ENCODE results near the gene GIGYF1. TPM values are rescaled to one million over a fixed set of nuclear protein-coding genes. Genes with fewer than 3 reads are reported as not detected.

GIGYF1 gene
- total and polyA plus RNA-seq, 4 donors = 13.2 to 53.7 (median 33.9) TPM

- no peak overlapping the region for H3K27ac ChIP-seq (ENCODE audit: low read depth, low read length)
Observed at GRCh38 chr7:100692578-100692961, 1.5 kb downstream of the GIGYF1 start.

GRCh38 chr7:100691676-100692577 lies 2.1 kb downstream of the GIGYF1 start:
- peaks cover 42% of the 10 kb centered on the region for H3K36me3 ChIP-seq (ENCODE audit: control insufficient read depth, insufficient read depth, low read length)
- H3K4me3 ChIP-seq (ENCODE audit: low read depth, low read length) = peak overlapping the region; percentile 56
- DNase-seq (ENCODE audit: low read depth in 4 of 6, low spot score in 6 of 6) = peak in 3 of 6 donors; percentile 73 to 93 (median 91)
- no peaks in the 10 kb centered on the region for H3K9me3 ChIP-seq (ENCODE audit: control insufficient read depth, insufficient read depth, low read length)
- H3K27ac ChIP-seq (ENCODE audit: low read depth, low read length) = peak overlapping the region; percentile 40
- peaks cover 53% of the 10 kb centered on the region for H3K4me1 ChIP-seq (ENCODE audit: control insufficient read depth, insufficient read depth, low read length)
- H3K27me3 ChIP-seq (ENCODE audit: control insufficient read depth, insufficient read depth, low read length) = no peaks in the 10 kb centered on the region
- 5% methylated on average over 16 of the region's 28 CpGs for WGBS (ENCODE audit: insufficient coverage)

More at GRCh38 chr7:100692578-100692961, 1.5 kb downstream of the GIGYF1 start:
- no peak for DNase-seq (ENCODE audit: low read depth in 4 of 6, low spot score in 6 of 6)
- 38% methylated on average over 4 of the region's 6 CpGs for WGBS (ENCODE audit: insufficient coverage)
- Histone ChIP-seq H3K9me3 (ENCODE audit: control insufficient read depth, insufficient read depth, low read length) (no peaks in the 10 kb centered on the region), H3K4me1 (ENCODE audit: control insufficient read depth, insufficient read depth, low read length) (peaks cover 53% of the 10 kb centered on the region), H3K4me3 (ENCODE audit: low read depth, low read length) (peak overlapping the region; percentile 56), H3K27me3 (ENCODE audit: control insufficient read depth, insufficient read depth, low read length) (no peaks in the 10 kb centered on the region), H3K36me3 (ENCODE audit: control insufficient read depth, insufficient read depth, low read length) (peaks cover 35% of the 10 kb centered on the region)

DNA sequence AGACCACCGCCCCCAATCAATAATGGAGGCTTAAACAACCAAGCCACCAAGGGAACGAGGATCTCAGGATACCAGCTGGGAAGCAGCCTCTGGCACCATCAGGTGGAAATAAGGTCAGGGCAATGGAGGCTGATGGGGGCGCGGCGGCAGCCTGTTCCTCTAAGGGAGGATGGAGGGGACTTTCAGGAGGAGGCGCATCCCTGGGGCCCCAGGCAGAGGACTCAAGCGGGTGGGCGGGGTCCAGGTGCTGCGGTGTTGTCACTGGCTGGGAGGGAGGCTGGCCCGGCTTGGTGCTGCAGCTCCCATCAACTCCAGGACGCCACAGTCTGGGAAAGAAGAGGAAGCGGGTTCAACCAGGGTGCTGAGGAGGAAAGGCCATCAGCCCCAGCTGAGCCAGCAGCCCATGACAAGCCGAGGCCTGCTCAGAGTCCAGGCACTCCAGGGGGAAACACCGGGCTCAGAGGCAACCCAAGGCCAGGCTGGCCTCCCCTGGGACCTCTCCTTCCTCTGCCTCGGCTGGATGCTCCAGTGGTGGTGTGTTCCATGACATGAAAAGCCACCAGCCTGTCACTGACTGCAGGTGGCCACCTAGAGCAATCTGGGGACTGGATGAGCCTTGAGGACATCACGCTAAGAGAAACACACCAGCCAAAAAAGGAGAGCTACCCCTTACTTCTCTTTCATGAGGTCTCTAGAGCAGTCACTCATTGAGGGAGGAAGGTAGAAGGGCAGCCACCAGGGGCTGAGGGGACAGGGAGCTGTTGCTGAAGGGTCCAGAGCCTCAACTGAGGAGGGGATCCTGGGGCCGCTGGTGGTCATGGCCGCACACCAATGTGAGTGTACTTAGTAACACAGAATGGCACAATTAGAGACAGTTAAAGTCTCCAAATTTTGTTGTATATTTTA lies 4.6 kb downstream of the GIGYF1 start:
- H3K9me3 ChIP-seq (ENCODE audit: control insufficient read depth, insufficient read depth, low read length) = no peaks in the 10 kb centered on the region
- peaks cover 45% of the 10 kb centered on the region for H3K4me1 ChIP-seq (ENCODE audit: control insufficient read depth, insufficient read depth, low read length)
- H3K27me3 ChIP-seq (ENCODE audit: control insufficient read depth, insufficient read depth, low read length) = no peaks in the 10 kb centered on the region
- WGBS (ENCODE audit: insufficient coverage) = 92% methylated on average over 11 of the region's 18 CpGs
- H3K4me3 ChIP-seq (ENCODE audit: low read depth, low read length) = no peak overlapping the region
- H3K36me3 ChIP-seq (ENCODE audit: control insufficient read depth, insufficient read depth, low read length) = peaks cover 66% of the 10 kb centered on the region
- no peak for DNase-seq (ENCODE audit: low read depth in 4 of 6, low spot score in 6 of 6)
- no peak overlapping the region for H3K27ac ChIP-seq (ENCODE audit: low read depth, low read length)

GRCh38 chr7:100688326-100688860 lies 5.7 kb downstream of the GIGYF1 start:
- Histone ChIP-seq H3K27me3 (ENCODE audit: control insufficient read depth, insufficient read depth, low read length) (no peaks in the 10 kb centered on the region), H3K36me3 (ENCODE audit: control insufficient read depth, insufficient read depth, low read length) (peaks cover 77% of the 10 kb centered on the region), H3K4me1 (ENCODE audit: control insufficient read depth, insufficient read depth, low read length) (peaks cover 44% of the 10 kb centered on the region), H3K27ac (ENCODE audit: low read depth, low read length) (no peak overlapping the region), H3K9me3 (ENCODE audit: control insufficient read depth, insufficient read depth, low read length) (no peaks in the 10 kb centered on the region), H3K4me3 (ENCODE audit: low read depth, low read length) (no peak overlapping the region)
- WGBS (ENCODE audit: insufficient coverage) = 94% methylated on average over 12 of the region's 16 CpGs
- no peak for DNase-seq (ENCODE audit: low read depth in 4 of 6, low spot score in 6 of 6)

DNA sequence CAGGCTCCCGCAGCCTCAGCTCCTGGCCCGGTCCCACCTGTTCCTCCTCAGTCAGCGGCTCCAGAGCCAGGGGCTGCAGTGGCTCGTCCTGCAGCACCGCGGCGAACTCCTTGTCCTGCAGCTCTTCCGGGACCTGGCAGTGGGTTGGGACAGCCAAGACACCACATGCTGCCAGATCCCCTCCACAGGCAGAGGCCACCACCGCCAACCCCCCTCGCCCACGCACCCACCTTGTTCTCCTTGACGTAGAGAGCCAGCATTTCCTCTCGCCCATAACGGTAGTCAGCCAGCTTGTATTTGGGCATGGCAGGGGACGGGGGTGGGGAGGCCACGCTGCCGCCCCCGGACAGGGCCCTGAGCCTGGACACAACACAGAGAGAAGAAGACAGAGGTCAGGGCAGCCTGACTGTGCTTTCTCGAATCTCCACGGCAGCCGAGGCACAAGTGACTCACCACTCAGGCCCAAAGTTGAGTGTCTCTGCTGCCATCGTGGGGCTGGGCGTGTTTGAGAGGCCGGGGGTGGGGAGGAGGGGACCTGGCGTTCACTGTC lies 6.2 kb downstream of the GIGYF1 start:
- Histone ChIP-seq H3K4me3 (ENCODE audit: low read depth, low read length) (no peak overlapping the region), H3K9me3 (ENCODE audit: control insufficient read depth, insufficient read depth, low read length) (no peaks in the 10 kb centered on the region), H3K4me1 (ENCODE audit: control insufficient read depth, insufficient read depth, low read length) (peaks cover 38% of the 10 kb centered on the region), H3K27ac (ENCODE audit: low read depth, low read length) (no peak overlapping the region), H3K27me3 (ENCODE audit: control insufficient read depth, insufficient read depth, low read length) (no peaks in the 10 kb centered on the region), H3K36me3 (ENCODE audit: control insufficient read depth, insufficient read depth, low read length) (peaks cover 83% of the 10 kb centered on the region)
- WGBS (ENCODE audit: insufficient coverage) = 84% methylated on average over 20 of the region's 25 CpGs
- DNase-seq (ENCODE audit: low read depth in 4 of 6, low spot score in 6 of 6) = no peak

DNA sequence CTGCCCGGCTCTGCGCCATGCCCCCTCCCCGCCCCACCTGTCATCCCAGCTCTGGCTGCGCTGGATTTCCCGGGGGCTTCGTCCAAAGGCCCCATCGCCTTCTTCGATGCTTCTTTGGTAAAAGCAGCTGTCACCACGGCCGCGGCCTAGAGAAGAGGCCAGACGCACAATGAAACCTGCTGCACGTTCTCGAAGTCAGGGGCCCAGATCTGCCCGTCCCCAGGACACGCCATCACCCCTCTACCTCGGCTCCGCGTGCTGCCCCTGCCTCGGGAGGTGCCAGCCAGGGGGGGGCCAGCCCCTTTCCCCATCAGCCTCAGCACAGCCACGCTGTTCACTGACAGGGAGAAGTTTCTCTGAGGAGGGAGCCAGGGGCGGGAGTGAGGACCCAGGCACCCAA lies 6.8 kb downstream of the GIGYF1 start:
- DNase-seq (ENCODE audit: low read depth in 4 of 6, low spot score in 6 of 6) = no peak
- peaks cover 89% of the 10 kb centered on the region for H3K36me3 ChIP-seq (ENCODE audit: control insufficient read depth, insufficient read depth, low read length)
- no peak overlapping the region for H3K27ac ChIP-seq (ENCODE audit: low read depth, low read length)
- H3K4me3 ChIP-seq (ENCODE audit: low read depth, low read length) = no peak overlapping the region
- H3K9me3 ChIP-seq (ENCODE audit: control insufficient read depth, insufficient read depth, low read length) = no peaks in the 10 kb centered on the region
- H3K27me3 ChIP-seq (ENCODE audit: control insufficient read depth, insufficient read depth, low read length) = no peaks in the 10 kb centered on the region
- peaks cover 32% of the 10 kb centered on the region for H3K4me1 ChIP-seq (ENCODE audit: control insufficient read depth, insufficient read depth, low read length)
- 85% methylated on average over 21 of the region's 22 CpGs for WGBS (ENCODE audit: insufficient coverage)

DNA sequence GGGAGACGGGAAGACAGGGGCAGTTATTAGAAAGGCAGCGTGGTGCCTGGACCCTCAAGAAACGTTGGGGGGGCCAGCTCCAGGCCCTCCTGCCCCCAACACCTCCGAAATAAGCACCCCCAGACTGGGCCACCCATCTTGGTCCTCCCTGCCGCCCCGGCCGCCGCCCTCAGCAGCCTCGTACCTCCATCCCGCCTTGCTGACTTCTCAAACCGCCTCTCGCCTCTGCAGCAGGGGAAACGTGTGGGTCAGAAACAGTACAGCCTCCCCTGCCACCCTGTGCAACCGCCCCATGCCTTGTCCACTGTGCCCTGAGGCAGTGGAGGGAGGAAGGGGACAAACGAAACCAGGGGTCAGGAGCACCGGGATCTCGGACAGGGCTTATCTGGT lies 7.2 kb downstream of the GIGYF1 start:
- H3K27ac ChIP-seq (ENCODE audit: low read depth, low read length) = no peak overlapping the region
- H3K4me3 ChIP-seq (ENCODE audit: low read depth, low read length) = no peak overlapping the region
- peaks cover 92% of the 10 kb centered on the region for H3K36me3 ChIP-seq (ENCODE audit: control insufficient read depth, insufficient read depth, low read length)
- H3K9me3 ChIP-seq (ENCODE audit: control insufficient read depth, insufficient read depth, low read length) = no peaks in the 10 kb centered on the region
- 70% methylated on average over 7 of the region's 17 CpGs for WGBS (ENCODE audit: insufficient coverage)
- no peak for DNase-seq (ENCODE audit: low read depth in 4 of 6, low spot score in 6 of 6)
- H3K4me1 ChIP-seq (ENCODE audit: control insufficient read depth, insufficient read depth, low read length) = peaks cover 28% of the 10 kb centered on the region
- no peaks in the 10 kb centered on the region for H3K27me3 ChIP-seq (ENCODE audit: control insufficient read depth, insufficient read depth, low read length)

DNA sequence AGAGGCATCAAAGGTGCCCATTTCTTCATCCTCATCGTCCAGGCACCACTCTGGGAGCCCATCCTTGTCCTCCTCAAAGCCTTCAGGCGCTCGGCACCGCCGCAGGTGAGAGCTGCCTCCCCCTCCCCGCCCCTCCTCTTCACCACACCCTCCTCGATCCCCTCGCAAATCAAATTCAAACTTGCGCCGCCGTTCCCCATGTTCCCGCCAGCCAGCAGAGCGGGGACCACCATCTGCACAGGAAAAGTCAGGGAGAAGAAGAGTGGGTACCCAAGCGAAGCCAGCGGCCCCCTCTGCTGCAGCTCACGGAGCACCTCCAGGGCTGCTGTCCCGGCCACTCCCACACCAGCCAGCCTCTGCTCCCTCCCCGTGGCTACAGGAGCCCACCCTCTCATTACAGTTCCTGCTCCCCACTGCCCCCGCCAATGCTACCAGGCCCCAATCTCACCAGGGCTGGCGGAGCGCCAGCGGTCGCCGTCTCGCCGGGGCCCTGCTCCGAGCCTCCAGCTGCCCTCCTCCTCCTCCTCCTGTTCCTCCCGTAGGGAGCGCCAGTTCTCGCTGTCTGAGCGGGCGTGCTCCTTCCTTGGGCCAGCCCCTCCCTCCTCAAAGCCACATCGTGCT lies 7.7 kb downstream of the GIGYF1 start:
- DNase-seq (ENCODE audit: low read depth in 4 of 6, low spot score in 6 of 6) = no peak
- Histone ChIP-seq H3K27me3 (ENCODE audit: control insufficient read depth, insufficient read depth, low read length) (no peaks in the 10 kb centered on the region), H3K27ac (ENCODE audit: low read depth, low read length) (no peak overlapping the region), H3K4me1 (ENCODE audit: control insufficient read depth, insufficient read depth, low read length) (peaks cover 23% of the 10 kb centered on the region), H3K4me3 (ENCODE audit: low read depth, low read length) (no peak overlapping the region), H3K36me3 (ENCODE audit: control insufficient read depth, insufficient read depth, low read length) (peaks cover 95% of the 10 kb centered on the region), H3K9me3 (ENCODE audit: control insufficient read depth, insufficient read depth, low read length) (no peaks in the 10 kb centered on the region)
- whole genome bisulfite sequencing (ENCODE audit: insufficient coverage) = 61% methylated on average over 27 of the region's 33 CpGs

GRCh38 chr7:100685631-100686145 lies 8.4 kb downstream of the GIGYF1 start:
- WGBS (ENCODE audit: insufficient coverage) = 89% methylated on average over 15 of the region's 17 CpGs
- no peak overlapping the region for H3K4me3 ChIP-seq (ENCODE audit: low read depth, low read length)
- H3K9me3 ChIP-seq (ENCODE audit: control insufficient read depth, insufficient read depth, low read length) = no peaks in the 10 kb centered on the region
- H3K36me3 ChIP-seq (ENCODE audit: control insufficient read depth, insufficient read depth, low read length) = peaks cover 94% of the 10 kb centered on the region
- peaks cover 20% of the 10 kb centered on the region for H3K4me1 ChIP-seq (ENCODE audit: control insufficient read depth, insufficient read depth, low read length)
- DNase-seq (ENCODE audit: low read depth in 4 of 6, low spot score in 6 of 6) = no peak
- H3K27me3 ChIP-seq (ENCODE audit: control insufficient read depth, insufficient read depth, low read length) = no peaks in the 10 kb centered on the region
- H3K27ac ChIP-seq (ENCODE audit: low read depth, low read length) = no peak overlapping the region
